ENCODE results near the gene ZCCHC10.

DNA sequence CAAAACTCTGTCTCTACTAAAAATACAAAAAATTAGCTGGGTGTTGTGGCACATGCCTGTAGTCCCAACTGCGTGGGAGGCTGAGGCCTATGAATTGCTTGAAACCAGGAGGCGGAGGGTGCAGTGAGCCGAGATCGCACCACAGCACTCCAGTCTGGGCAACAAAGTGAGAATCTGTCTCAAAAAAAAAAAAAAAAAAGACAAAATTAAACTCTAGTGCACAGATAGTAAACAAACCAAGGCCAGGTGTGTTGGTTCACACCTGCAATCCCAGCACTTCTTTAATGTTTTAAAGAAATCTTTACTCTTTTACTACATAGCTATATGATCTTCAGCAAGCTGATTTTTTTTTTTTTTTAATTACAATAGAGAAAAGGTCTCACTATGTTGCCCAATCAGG lies 8.4 kb downstream of the ZCCHC10 start:
- TF ChIP-seq POLR2A (IDR thresholded peaks at IDR 0.05; ENCODE audit: low read length) (no peak), GATA1 (IDR thresholded peaks at IDR 0.05; ENCODE audit: low read depth, low read length) (no peak)

Measured in erythroblast (primary cell).